Osteoblast (primary cell): Measurements from ENCODE around the gene EHD2. TPM values are rescaled to one million over a fixed set of nuclear protein-coding genes. Genes with fewer than 3 reads are reported as not detected.
"Not testable (repeated sequence)": the region's sequence is repeated elsewhere in the genome, so short reads cannot be mapped to it uniquely, and the experiment has no call there.

ENCODE experiments used
- DNase-seq: peaks from one replicate; pipeline ENCODE4 v3.0.0; 2011; ENCODE audit warnings: low spot score, mixed read lengths; ENCODE audit not compliant: insufficient read length; ENCODE audit errors: missing footprints
- H2AFZ ChIP-seq: 2 replicates; pipeline ENCODE4 v1.6.0; 2011; ENCODE audit warnings: mild to moderate bottlenecking, low read length
- H3K27ac ChIP-seq: 2 replicates; pipeline ENCODE4 v1.5.1; 2011; ENCODE audit warnings: mild to moderate bottlenecking, low read depth, low read length, moderate library complexity
- H3K27me3 ChIP-seq: 2 replicates; pipeline ENCODE4 v1.6.0; 2012; ENCODE audit warnings: mild to moderate bottlenecking, control low read depth, inconsistent platforms, low read length, moderate library complexity; ENCODE audit not compliant: insufficient read depth
- H3K36me3 ChIP-seq: 2 replicates; pipeline ENCODE4 v1.5.1; 2011; ENCODE audit warnings: mild to moderate bottlenecking, low read length, control low read depth, moderate library complexity; ENCODE audit not compliant: insufficient read depth
- H3K4me1 ChIP-seq: 2 replicates; pipeline ENCODE4 v1.5.1; 2011; ENCODE audit warnings: mild to moderate bottlenecking, low read length, control low read depth, moderate library complexity; ENCODE audit not compliant: insufficient read depth
- H3K4me2 ChIP-seq: 2 replicates; pipeline ENCODE4 v1.6.0; 2011; ENCODE audit warnings: mild to moderate bottlenecking, low read length; ENCODE audit not compliant: insufficient read depth
- H3K4me3 ChIP-seq: fragments of 200-600 bp; sonication (generic); 3 replicates; pipeline ENCODE4 v1.5.1; 2012; ENCODE audit warnings: mild to moderate bottlenecking, low read length, inconsistent platforms; ENCODE audit not compliant: insufficient read depth
- H3K79me2 ChIP-seq: 2 replicates; pipeline ENCODE4 v1.6.0; 2012; ENCODE audit warnings: mild to moderate bottlenecking, low read length, control low read depth, inconsistent platforms; ENCODE audit not compliant: insufficient read depth
- H3K9me3 ChIP-seq: 2 replicates; pipeline ENCODE4 v1.5.1; 2011; ENCODE audit warnings: low read depth, low read length, control low read depth
- H4K20me1 ChIP-seq: 2 replicates; pipeline ENCODE4 v1.6.0; 2012; ENCODE audit warnings: mild to moderate bottlenecking, low read length, control low read depth; ENCODE audit not compliant: insufficient read depth
- CTCF ChIP-seq: IDR thresholded peaks from 2 replicates; pipeline ENCODE4 v1.5.1; 2011; ENCODE audit warnings: mild to moderate bottlenecking, low read depth, low read length, moderate library complexity; ENCODE audit errors: extremely low read depth
- total RNA-seq: library from RNA; depleted of rRNA; stranded (reverse); fragments of >200 nt; gene quantifications from 2 replicates; pipeline ENCODE4 v1.2.3, GENCODE V29; 2012

EHD2 gene
- total RNA-seq, 1 donor, result 144 TPM

GRCh38 chr19:47720669-47721422 is 7.6 kb downstream of the EHD2 start:
- H3K9me3 ChIP-seq, result no peaks in the 10 kb centered on the region
- H3K79me2 ChIP-seq, result peaks cover 51% of the 10 kb centered on the region
- H3K4me1 ChIP-seq, result peaks cover 47% of the 10 kb centered on the region
- DNase-seq, result peak; percentile 43
- H3K27me3 ChIP-seq, result no peaks in the 10 kb centered on the region
- no peak overlapping the region for H3K4me2 ChIP-seq
- peaks cover 14% of the 10 kb centered on the region for H4K20me1 ChIP-seq
- peaks cover 49% of the 10 kb centered on the region for H3K36me3 ChIP-seq
- no peak overlapping the region for H3K4me3 ChIP-seq
- TF ChIP-seq CTCF, result no peak
- no peak overlapping the region for H2AFZ ChIP-seq
- peak overlapping the region; percentile 52 for H3K27ac ChIP-seq

- Histone ChIP-seq H3K4me2 (peak overlapping the region; percentile 75), H3K4me1 (peaks cover 58% of the 10 kb centered on the region), H3K27ac (peak overlapping the region; percentile 90), H3K4me3 (peak overlapping the region; percentile 53), H4K20me1 (peaks cover 7% of the 10 kb centered on the region), H2AFZ (no peak overlapping the region), H3K36me3 (peaks cover 56% of the 10 kb centered on the region), H3K9me3 (no peaks in the 10 kb centered on the region), H3K27me3 (no peaks in the 10 kb centered on the region), H3K79me2 (peaks cover 47% of the 10 kb centered on the region)
- TF ChIP-seq CTCF, result no peak
- no peak for DNase-seq
Measured at GRCh38 chr19:47723581-47723940, 10.3 kb downstream of the EHD2 start.

- Histone ChIP-seq H2AFZ (no peak overlapping the region), H3K9me3 (no peaks in the 10 kb centered on the region), H3K4me2 (no peak overlapping the region), H3K4me3 (no peak overlapping the region), H3K27ac (peak overlapping the region; percentile 1), H3K4me1 (peaks cover 53% of the 10 kb centered on the region), H3K36me3 (peaks cover 68% of the 10 kb centered on the region), H3K27me3 (no peaks in the 10 kb centered on the region), H3K79me2 (peaks cover 59% of the 10 kb centered on the region), H4K20me1 (peaks cover 26% of the 10 kb centered on the region)
- no peak for TF ChIP-seq CTCF
- DNase-seq, result no peak
Measured at GRCh38 chr19:47725759-47726401, 12.7 kb downstream of the EHD2 start.

GRCh38 chr19:47726467-47726866 is 13.2 kb downstream of the EHD2 start:
- Histone ChIP-seq H3K36me3 (peaks cover 67% of the 10 kb centered on the region), H3K4me2 (no peak overlapping the region), H3K79me2 (peaks cover 58% of the 10 kb centered on the region), H4K20me1 (peaks cover 27% of the 10 kb centered on the region), H3K27me3 (no peaks in the 10 kb centered on the region), H3K27ac (peak overlapping the region; percentile 1), H3K4me1 (peaks cover 51% of the 10 kb centered on the region), H3K9me3 (no peaks in the 10 kb centered on the region), H2AFZ (no peak overlapping the region), H3K4me3 (no peak overlapping the region)
- no peak for TF ChIP-seq CTCF
- DNase-seq, result no peak

GRCh38 chr19:47728295-47728694 is 15.1 kb downstream of the EHD2 start:
- not testable (repeated sequence) for H3K4me2 ChIP-seq, H3K4me3 ChIP-seq, H2AFZ ChIP-seq, H3K9me3 ChIP-seq, DNase-seq, H3K27me3 ChIP-seq, H3K27ac ChIP-seq
- Histone ChIP-seq H4K20me1 (peaks cover 27% of the 10 kb centered on the region), H3K79me2 (peaks cover 67% of the 10 kb centered on the region), H3K36me3 (peaks cover 65% of the 10 kb centered on the region), H3K4me1 (peaks cover 38% of the 10 kb centered on the region)
